ENCODE data around the gene MIOS.
A peak's percentile ranks its signal among the peaks of the same experiment; 100 is the strongest.

Gene MIOS

GRCh38 chr7:7553386-7553785 lies 13.3 kb upstream of the MIOS start:
- no peak overlapping the region for H3K4me3 ChIP-seq (ENCODE audit: low read length)
- no peaks in the 10 kb centered on the region for H3F3A ChIP-seq (ENCODE audit: control insufficient read depth, insufficient read depth)
- H3K9me3 ChIP-seq (ENCODE audit: control insufficient read depth, insufficient read depth, low read length), result peaks cover 4% of the 10 kb centered on the region; the same call in 1 of the 2 replicates
- no peak overlapping the region for H3K4me2 ChIP-seq (ENCODE audit: low read length)
- H3K36me3 ChIP-seq (ENCODE audit: control insufficient read depth, low read length), result no peaks in the 10 kb centered on the region
- TF ChIP-seq EZH2phosphoT487 (IDR thresholded peaks at IDR 0.05; ENCODE audit: borderline replicate concordance, low read length) (no peak), CTCF (IDR thresholded peaks at IDR 0.05; ENCODE audit: low read depth, low read length, poor library complexity, severe bottlenecking) (no peak)
- H3K4me1 ChIP-seq (ENCODE audit: control insufficient read depth, low read length), result peaks cover 10% of the 10 kb centered on the region
- no peaks in the 10 kb centered on the region for H3K79me2 ChIP-seq (ENCODE audit: control insufficient read depth, low read length)
- H3K27ac ChIP-seq (ENCODE audit: low read depth, low read length), result no peak overlapping the region
- no peaks in the 10 kb centered on the region for H3K9me2 ChIP-seq (replicated peaks; ENCODE audit: control insufficient read depth, low read length)
- no peaks in the 10 kb centered on the region for H3K27me3 ChIP-seq (ENCODE audit: control insufficient read depth, low read length)
- no peaks in the 10 kb centered on the region for H4K20me1 ChIP-seq (ENCODE audit: control insufficient read depth, insufficient read depth, low read depth, low read length)

- Histone ChIP-seq H3K4me3 (ENCODE audit: low read length) (no peak overlapping the region), H4K20me1 (ENCODE audit: control insufficient read depth, insufficient read depth, low read depth, low read length) (no peaks in the 10 kb centered on the region), H3K4me2 (ENCODE audit: low read length) (no peak overlapping the region), H3K36me3 (ENCODE audit: control insufficient read depth, low read length) (no peaks in the 10 kb centered on the region), H3K9me3 (ENCODE audit: control insufficient read depth, insufficient read depth, low read length) (peaks cover 4% of the 10 kb centered on the region; the same call in 1 of the 2 replicates), H3K79me2 (ENCODE audit: control insufficient read depth, low read length) (no peaks in the 10 kb centered on the region), H3K9me2 (replicated peaks; ENCODE audit: control insufficient read depth, low read length) (no peaks in the 10 kb centered on the region), H3F3A (ENCODE audit: control insufficient read depth, insufficient read depth) (no peaks in the 10 kb centered on the region), H3K27ac (ENCODE audit: low read depth, low read length) (no peak overlapping the region), H3K4me1 (ENCODE audit: control insufficient read depth, low read length) (peaks cover 10% of the 10 kb centered on the region), H3K27me3 (ENCODE audit: control insufficient read depth, low read length) (no peaks in the 10 kb centered on the region)
- TF ChIP-seq CTCF (IDR thresholded peaks at IDR 0.05; ENCODE audit: low read depth, low read length, poor library complexity, severe bottlenecking) (no peak), EZH2phosphoT487 (IDR thresholded peaks at IDR 0.05; ENCODE audit: borderline replicate concordance, low read length) (no peak)
Measured at GRCh38 chr7:7554021-7554432, 12.7 kb upstream of the MIOS start.

GRCh38 chr7:7554649-7555575 lies 11.8 kb upstream of the MIOS start:
- H3F3A ChIP-seq (ENCODE audit: control insufficient read depth, insufficient read depth), result no peaks in the 10 kb centered on the region
- H3K4me1 ChIP-seq (ENCODE audit: control insufficient read depth, low read length), result peaks cover 10% of the 10 kb centered on the region
- no peaks in the 10 kb centered on the region for H3K79me2 ChIP-seq (ENCODE audit: control insufficient read depth, low read length)
- peaks cover 4% of the 10 kb centered on the region; the same call in 1 of the 2 replicates for H3K9me3 ChIP-seq (ENCODE audit: control insufficient read depth, insufficient read depth, low read length)
- H3K27me3 ChIP-seq (ENCODE audit: control insufficient read depth, low read length), result no peaks in the 10 kb centered on the region
- no peaks in the 10 kb centered on the region for H4K20me1 ChIP-seq (ENCODE audit: control insufficient read depth, insufficient read depth, low read depth, low read length)
- H3K4me3 ChIP-seq (ENCODE audit: low read length), result no peak overlapping the region
- no peak overlapping the region for H3K27ac ChIP-seq (ENCODE audit: low read depth, low read length)
- TF ChIP-seq CTCF (IDR thresholded peaks at IDR 0.05; ENCODE audit: low read depth, low read length, poor library complexity, severe bottlenecking) (no peak), EZH2phosphoT487 (IDR thresholded peaks at IDR 0.05; ENCODE audit: borderline replicate concordance, low read length) (no peak)
- no peaks in the 10 kb centered on the region for H3K36me3 ChIP-seq (ENCODE audit: control insufficient read depth, low read length)
- peak overlapping the region; percentile 25 for H3K4me2 ChIP-seq (ENCODE audit: low read length)
- H3K9me2 ChIP-seq (replicated peaks; ENCODE audit: control insufficient read depth, low read length), result no peaks in the 10 kb centered on the region

Data from DOHH2 (cell line).